Calu3 (cell line): ENCODE data around the gene RAX. TPM values are rescaled to one million over a fixed set of nuclear protein-coding genes. Genes with fewer than 3 reads are reported as not detected.
A peak's percentile ranks its signal among the peaks of the same experiment; 100 is the strongest.

Experiments used
- BruUV-seq: library from RNA; stranded (reverse); fragments of 400-500 nt; replicated peaks from 2 replicates; lab custom pipeline; 2021; lab: Mats Ljungman, UMichigan
- CTCF ChIA-PET: fragments of 300-600 bp; sonication (Branson Sonifier 250); formaldehyde crosslinking; loops from one replicate; lab custom pipeline; 2022; ENCODE audit warnings: antibody characterized with exemption; lab: Charles Lee
- DNase-seq: peaks from one replicate; pipeline ENCODE4 v3.0.0; 2022
- H3K27ac Mint-ChIP-seq: one replicate; pipeline ENCODE4 v1.8.0; 2022; ENCODE audit warnings: mixed read lengths; ENCODE audit not compliant: unreplicated experiment
- H3K27me3 Mint-ChIP-seq: one replicate; pipeline ENCODE4 v1.8.0; 2022; ENCODE audit warnings: mixed read lengths; ENCODE audit not compliant: unreplicated experiment
- H3K36me3 Mint-ChIP-seq: one replicate; pipeline ENCODE4 v1.8.0; 2022; ENCODE audit warnings: mild to moderate bottlenecking, moderate library complexity, mixed read lengths; ENCODE audit not compliant: insufficient read depth, unreplicated experiment
- H3K4me1 Mint-ChIP-seq: one replicate; pipeline ENCODE4 v1.8.0; 2022; ENCODE audit warnings: mild to moderate bottlenecking, low read depth, mixed read lengths; ENCODE audit not compliant: unreplicated experiment
- H3K4me3 Mint-ChIP-seq: one replicate; pipeline ENCODE4 v1.8.0; 2022; ENCODE audit warnings: mild to moderate bottlenecking, low read depth, moderate library complexity, mixed read lengths; ENCODE audit not compliant: unreplicated experiment
- H3K9me3 Mint-ChIP-seq: one replicate; pipeline ENCODE4 v1.8.0; 2022; ENCODE audit warnings: low read depth, mixed read lengths; ENCODE audit not compliant: unreplicated experiment
- CTCF ChIP-seq: fragments of 200-600 bp; IDR thresholded peaks from one replicate; pipeline ENCODE4 v1.8.0; 2022; ENCODE audit warnings: antibody characterized with exemption; ENCODE audit not compliant: unreplicated experiment
- intact Hi-C: fragments of 100-400 bp; cut with micrococcal nuclease; formaldehyde crosslinking; loops from one replicate; pipeline ENCODE4 v1.10.0; 2022; ENCODE audit not compliant: unreplicated experiment
- total RNA-seq: library from RNA; stranded (reverse); gene quantifications from 2 replicates; pipeline ENCODE4 v1.2.3, GENCODE V29; 2022

Gene RAX
- total RNA-seq, 1 experiment from 2014 or later: not detected

GRCh38 chr18:59308248-59308937, 35.1 kb upstream of the RAX start:
- Mint-ChIP-seq H3K27me3 (peaks cover 57% of the 10 kb centered on the region), H3K9me3 (no peaks in the 10 kb centered on the region), H3K4me1 (no peaks in the 10 kb centered on the region), H3K4me3 (peak overlapping the region; percentile 42), H3K27ac (no peak overlapping the region), H3K36me3 (no peaks in the 10 kb centered on the region)
- intact Hi-C loops: loop anchor here (1.0 to 2.0 kb wide), 2 partner anchors 59 to 94 kb away; no protein-coding TSS in a partner anchor
- peak; percentile 92 for DNase-seq
- TF ChIP-seq CTCF: peak; percentile 92
- no TSS peak for BruUV-seq
- CTCF ChIA-PET: interaction anchor here (0.6 to 3.1 kb wide), 18 partner anchors 8 to 540 kb away, joined by 3 to 117 read pairs (median 4); partner anchors contain the start of gene LMAN1

- intact Hi-C loops: no loop called here
- no peak overlapping the region for H3K4me3 Mint-ChIP-seq
- peaks cover 10% of the 10 kb centered on the region for H3K4me1 Mint-ChIP-seq
- H3K36me3 Mint-ChIP-seq: no peaks in the 10 kb centered on the region
- CTCF ChIA-PET: interaction anchor here (0.7 kb wide), 1 partner anchor 96 kb away, joined by 3 read pairs; no protein-coding TSS in a partner anchor
- H3K27ac Mint-ChIP-seq: no peak overlapping the region
- no peak for DNase-seq
- BruUV-seq: no TSS peak
- H3K27me3 Mint-ChIP-seq: peaks cover 52% of the 10 kb centered on the region
- H3K9me3 Mint-ChIP-seq: no peaks in the 10 kb centered on the region
- no peak for TF ChIP-seq CTCF
These were observed 33.4 kb upstream of the RAX start for GRCh38 chr18:59306640-59307039.

- no TSS peak for BruUV-seq
These were observed 32.0 kb upstream of the RAX start for GRCh38 chr18:59305295-59305694.

GRCh38 chr18:59303656-59304195, 30.5 kb upstream of the RAX start:
- Mint-ChIP-seq H3K9me3 (no peaks in the 10 kb centered on the region), H3K4me3 (no peak overlapping the region), H3K36me3 (no peaks in the 10 kb centered on the region), H3K27me3 (peaks cover 32% of the 10 kb centered on the region), H3K4me1 (peaks cover 20% of the 10 kb centered on the region), H3K27ac (no peak overlapping the region)
- CTCF ChIA-PET: interaction anchor here (0.5 to 2.8 kb wide), 3 partner anchors 99 to 526 kb away, joined by 3 to 10 read pairs (median 4); no protein-coding TSS in a partner anchor
- BruUV-seq: no TSS peak
- intact Hi-C loops: no loop called here
- no peak for TF ChIP-seq CTCF
- DNase-seq: no peak

More at GRCh38 chr18:59305295-59305694, 32.0 kb upstream of the RAX start:
- Mint-ChIP-seq H3K27ac (no peak overlapping the region), H3K27me3 (peaks cover 39% of the 10 kb centered on the region), H3K4me1 (peaks cover 20% of the 10 kb centered on the region), H3K4me3 (no peak overlapping the region), H3K36me3 (no peaks in the 10 kb centered on the region), H3K9me3 (no peaks in the 10 kb centered on the region)
- DNase-seq: no peak
- no peak for TF ChIP-seq CTCF
- CTCF ChIA-PET: interaction anchor here (0.6 kb wide), 1 partner anchor 108 kb away, joined by 3 read pairs; no protein-coding TSS in a partner anchor
- intact Hi-C loops: no loop called here
